HG02763 (cell line): ENCODE results near the gene CD226.
"Not testable (repeated sequence)": the region's sequence is repeated elsewhere in the genome, so short reads cannot be mapped to it uniquely, and the experiment has no call there.

Experiments used
- ATAC-seq: cut with Tn5 transposase; IDR thresholded peaks from one replicate; pipeline ENCODE4 v1.9.1; 2021; ENCODE audit warnings: mild to moderate bottlenecking, moderate library complexity; ENCODE audit not compliant: unreplicated experiment

Gene CD226

GRCh38 chr18:69947361-69948133, at the start of gene CD226:
Gene CD226, minus strand, starts transcription at chr18:69947873. Its CDS starts 467 bp downstream, at chr18:69947406.
- peak; percentile 36 for ATAC-seq

- ATAC-seq = no peak
Measured at GRCh38 chr18:69996951-69997798, 49.5 kb upstream of the CD226 start.

- no peak for ATAC-seq
Measured at GRCh38 chr18:69996417-69996816, 48.7 kb upstream of the CD226 start.

GRCh38 chr18:69995774-69996173, 48.1 kb upstream of the CD226 start:
- no peak for ATAC-seq

- no peak for ATAC-seq
Measured at GRCh38 chr18:69992776-69993175, 45.1 kb upstream of the CD226 start.

- ATAC-seq = no peak
Measured at GRCh38 chr18:69987870-69988269, 40.2 kb upstream of the CD226 start.

- no peak for ATAC-seq
Measured at GRCh38 chr18:69985239-69985638, 37.6 kb upstream of the CD226 start.

- ATAC-seq = no peak
Measured at GRCh38 chr18:69982417-69982816, 34.7 kb upstream of the CD226 start.

- ATAC-seq = peak; percentile 33
Measured at GRCh38 chr18:69981948-69982347, 34.3 kb upstream of the CD226 start.

- peak; percentile 31 for ATAC-seq
Measured at GRCh38 chr18:69980982-69981804, 33.5 kb upstream of the CD226 start.

GRCh38 chr18:69980509-69980908, 32.8 kb upstream of the CD226 start:
- ATAC-seq = no peak

GRCh38 chr18:69978732-69979715, 31.4 kb upstream of the CD226 start:
- ATAC-seq = peak; percentile 50

- not testable (repeated sequence) for ATAC-seq
Measured at GRCh38 chr18:69975294-69975693, 27.6 kb upstream of the CD226 start.

- ATAC-seq = no peak
Measured at GRCh38 chr18:69974365-69974764, 26.7 kb upstream of the CD226 start.

GRCh38 chr18:69969491-69969890, 21.8 kb upstream of the CD226 start:
- ATAC-seq = no peak

- peak; percentile 77 for ATAC-seq
Measured at GRCh38 chr18:69968039-69968438, 20.4 kb upstream of the CD226 start.

GRCh38 chr18:69963196-69963595, 15.5 kb upstream of the CD226 start:
- ATAC-seq = no peak

- no peak for ATAC-seq
Measured at GRCh38 chr18:69961718-69962117, 14.0 kb upstream of the CD226 start.

GRCh38 chr18:69958422-69958821, 10.7 kb upstream of the CD226 start:
- ATAC-seq = peak; percentile 53

GRCh38 chr18:69957747-69958146, 10.1 kb upstream of the CD226 start:
- ATAC-seq = no peak
